Keratinocyte (primary cell): Measurements from ENCODE around the gene ACP7.

Experiments used
- CTCF ChIP-seq, 3 experiments: IDR thresholded peaks in 1 of 3; conservative IDR thresholded peaks in 1 of 3; optimal IDR thresholded peaks in 1 of 3; 2 replicates in 2 of 3; 3 replicates in 1 of 3; pipeline versions ENCODE3 to v1.5.1; 2011; ENCODE audit warnings: low read length in 3 of 3, mild to moderate bottlenecking in 3 of 3, moderate library complexity in 2 of 3, control low read depth in 1 of 3, inconsistent platforms in 1 of 3; ENCODE audit not compliant: insufficient read depth in 2 of 3; ENCODE audit errors: extremely low read depth in 1 of 3
- EZH2 ChIP-seq: IDR thresholded peaks from one replicate; pipeline ENCODE4 v1.6.1; 2012; ENCODE audit warnings: inconsistent platforms, mild to moderate bottlenecking, low read length, moderate library complexity

GRCh38 chr19:39103151-39103550, 19.0 kb downstream of the ACP7 start:
- TF ChIP-seq EZH2 (no peak), CTCF (optimal IDR thresholded peaks at IDR 0.05 in 1 of 3, IDR thresholded peaks at IDR 0.05 in 1 of 3, conservative IDR thresholded peaks at IDR 0.05 in 1 of 3; ENCODE audit: extremely low read depth in 1 of 3, insufficient read depth in 2 of 3, low read length in 3 of 3) (no peak)
